ENCODE results near the gene MACROD2. TPM values are rescaled to one million over a fixed set of nuclear protein-coding genes. Genes with fewer than 3 reads are reported as not detected.

The MACROD2 gene
- polyA plus RNA-seq, 1 donor (not counting 4 experiments of a cell fraction or from before 2014, with no cell fraction given) = 0.71 TPM

GRCh38 chr20:16063881-16064280, 2068.6 kb downstream of the MACROD2 start:
- TF ChIP-seq CTCF (optimal IDR thresholded peaks at IDR 0.05 in 1 of 3, IDR thresholded peaks at IDR 0.05 in 1 of 3, conservative IDR thresholded peaks at IDR 0.05 in 1 of 3; ENCODE audit: extremely low read depth in 1 of 3, insufficient read depth in 2 of 3, low read length in 3 of 3) (no peak), EZH2 (IDR thresholded peaks at IDR 0.05; ENCODE audit: low read length) (no peak)
- dilution Hi-C loops (cut with MboI; ENCODE audit: extremely low pct_ligation_motif_present, low sequenced_read_pairs) = no loop called here
- H3K9me3 ChIP-seq (ENCODE audit: control insufficient read depth, low read depth, low read length) = no peaks in the 10 kb centered on the region
- no peaks in the 10 kb centered on the region for H3K27me3 ChIP-seq (ENCODE audit: control insufficient read depth, extremely low read depth, insufficient read depth, low read length)
- no peaks in the 10 kb centered on the region for H4K20me1 ChIP-seq (ENCODE audit: control insufficient read depth, extremely low read depth, insufficient read depth, low read length)
- H3K4me1 ChIP-seq (ENCODE audit: control insufficient read depth, extremely low read depth, insufficient read depth, low read length) = peaks cover 9% of the 10 kb centered on the region
- no peak overlapping the region for H3K27ac ChIP-seq (ENCODE audit: control insufficient read depth, insufficient read depth, low read length)
- no peak for DNase-seq (ENCODE audit: low read depth, low spot score)
- H3K4me3 ChIP-seq (ENCODE audit: control insufficient read depth in 2 of 3, extremely low read depth in 1 of 3, insufficient read depth in 2 of 3, low read depth in 1 of 3, low read length in 3 of 3) = no peak overlapping the region
- H2AFZ ChIP-seq (ENCODE audit: control insufficient read depth, low read length) = no peak overlapping the region
- FAIRE-seq = no peak
- H3K36me3 ChIP-seq (ENCODE audit: control insufficient read depth in 2 of 2, extremely low read depth in 1 of 2, insufficient read depth in 2 of 2, low read length in 2 of 2) = no peaks in the 10 kb centered on the region
- H3K9me1 ChIP-seq (ENCODE audit: control insufficient read depth, extremely low read depth, insufficient read depth, low read length) = no peaks in the 10 kb centered on the region
- no peak overlapping the region for H3K9ac ChIP-seq (ENCODE audit: control insufficient read depth, extremely low read depth, insufficient read depth, low read length)
- no peaks in the 10 kb centered on the region for H3K79me2 ChIP-seq (ENCODE audit: control insufficient read depth, insufficient read depth, low read length)
- no peak overlapping the region for H3K4me2 ChIP-seq (ENCODE audit: control insufficient read depth, extremely low read depth, insufficient read depth, low read depth, low read length)

- Histone ChIP-seq H3K4me1 (ENCODE audit: control insufficient read depth, extremely low read depth, insufficient read depth, low read length) (peaks cover 9% of the 10 kb centered on the region), H3K4me3 (ENCODE audit: control insufficient read depth in 2 of 3, extremely low read depth in 1 of 3, insufficient read depth in 2 of 3, low read depth in 1 of 3, low read length in 3 of 3) (no peak overlapping the region), H3K9ac (ENCODE audit: control insufficient read depth, extremely low read depth, insufficient read depth, low read length) (no peak overlapping the region), H3K9me1 (ENCODE audit: control insufficient read depth, extremely low read depth, insufficient read depth, low read length) (no peaks in the 10 kb centered on the region), H3K36me3 (ENCODE audit: control insufficient read depth in 2 of 2, extremely low read depth in 1 of 2, insufficient read depth in 2 of 2, low read length in 2 of 2) (no peaks in the 10 kb centered on the region), H3K4me2 (ENCODE audit: control insufficient read depth, extremely low read depth, insufficient read depth, low read depth, low read length) (no peak overlapping the region), H3K9me3 (ENCODE audit: control insufficient read depth, low read depth, low read length) (no peaks in the 10 kb centered on the region), H3K79me2 (ENCODE audit: control insufficient read depth, insufficient read depth, low read length) (no peaks in the 10 kb centered on the region), H2AFZ (ENCODE audit: control insufficient read depth, low read length) (no peak overlapping the region), H3K27me3 (ENCODE audit: control insufficient read depth, extremely low read depth, insufficient read depth, low read length) (no peaks in the 10 kb centered on the region), H4K20me1 (ENCODE audit: control insufficient read depth, extremely low read depth, insufficient read depth, low read length) (no peaks in the 10 kb centered on the region), H3K27ac (ENCODE audit: control insufficient read depth, insufficient read depth, low read length) (no peak overlapping the region)
- DNase-seq (ENCODE audit: low read depth, low spot score) (no peak), FAIRE-seq (no peak)
- dilution Hi-C loops (cut with MboI; ENCODE audit: extremely low pct_ligation_motif_present, low sequenced_read_pairs) = no loop called here
- no peak for TF ChIP-seq CTCF (optimal IDR thresholded peaks at IDR 0.05 in 1 of 3, IDR thresholded peaks at IDR 0.05 in 1 of 3, conservative IDR thresholded peaks at IDR 0.05 in 1 of 3; ENCODE audit: extremely low read depth in 1 of 3, insufficient read depth in 2 of 3, low read length in 3 of 3)
- no peak for TF ChIP-seq EZH2 (IDR thresholded peaks at IDR 0.05; ENCODE audit: low read length)
Measured at GRCh38 chr20:16064989-16065707, 2069.8 kb downstream of the MACROD2 start.
